ENCODE measurements around the gene DNAH9. TPM values are rescaled to one million over a fixed set of nuclear protein-coding genes. Genes with fewer than 3 reads are reported as not detected.

DNAH9 gene
- total RNA-seq, 1 experiment from 2014 or later: 0.22 TPM

GRCh38 chr17:11813871-11814270 lies 215.6 kb downstream of the DNAH9 start:
- Mint-ChIP-seq H3K4me1 (no peaks in the 10 kb centered on the region), H3K4me3 (no peak overlapping the region), H3K27ac (no peak overlapping the region), H3K36me3 (ENCODE audit: insufficient read depth in 1 of 3, low read depth in 3 of 3) (no peaks in the 10 kb centered on the region; a peak in 1 of 7 replicates), H3K9me3 (no peaks in the 10 kb centered on the region; a peak in 1 of 5 replicates), H3K27me3 (ENCODE audit: low read depth) (no peaks in the 10 kb centered on the region; the same call in 1 of the 2 replicates)
- no peak overlapping the region for H2BK20ac ChIP-seq (ENCODE audit: low read depth, low read length, poor library complexity, severe bottlenecking)
- no peaks in the 10 kb centered on the region for H4K20me1 ChIP-seq (ENCODE audit: control insufficient read depth, insufficient read depth, insufficient read length)
- no peak overlapping the region for H4K5ac ChIP-seq (ENCODE audit: insufficient read length, low read depth, low read length)
- H3K14ac ChIP-seq (ENCODE audit: insufficient read depth, low read length): no peak overlapping the region
- no peaks in the 10 kb centered on the region for H3K79me1 ChIP-seq (ENCODE audit: insufficient read depth, low read depth, low read length, poor library complexity, severe bottlenecking)
- H3K79me2 ChIP-seq (ENCODE audit: insufficient read depth, low read length): no peaks in the 10 kb centered on the region
- H3T11ph ChIP-seq (ENCODE audit: low read length): no peak overlapping the region
- no peak overlapping the region for H2BK5ac ChIP-seq (ENCODE audit: insufficient read length, low read length)
- H3K4me2 ChIP-seq (ENCODE audit: insufficient read depth, insufficient read length, low read length): no peak overlapping the region
- no peak overlapping the region for H3K27ac ChIP-seq (ENCODE audit: insufficient read length, low read depth, low read length)
- no peak overlapping the region for H3K23ac ChIP-seq (ENCODE audit: insufficient read length, low read depth, low read length)
- no peaks in the 10 kb centered on the region for H3K23me2 ChIP-seq (ENCODE audit: insufficient read length, low read depth, low read length, poor library complexity, severe bottlenecking)
- no peak overlapping the region for H3K9ac ChIP-seq (ENCODE audit: extremely low read depth, insufficient read length, low read length)
- no peak for TF ChIP-seq CTCF (conservative IDR thresholded peaks at IDR 0.05)
- H4K8ac ChIP-seq (replicated peaks; ENCODE audit: insufficient read length, low read depth, low read length): no peak overlapping the region
- H2AK5ac ChIP-seq (ENCODE audit: insufficient read length, low read length): no peak overlapping the region
- no peak for DNase-seq
- H3K4ac ChIP-seq (ENCODE audit: low read depth, low read length): no peak overlapping the region
- H2BK15ac ChIP-seq (ENCODE audit: low read depth, low read length): no peak overlapping the region
- no peaks in the 10 kb centered on the region for H3K4me1 ChIP-seq (ENCODE audit: insufficient read depth, low read length)
- no peaks in the 10 kb centered on the region for H3K27me3 ChIP-seq (ENCODE audit: insufficient read depth, low read length)
- no peak overlapping the region for H2BK12ac ChIP-seq (ENCODE audit: insufficient read length, low read depth, low read length)
- H3K18ac ChIP-seq (ENCODE audit: insufficient read length, low read depth, low read length): no peak overlapping the region
- no peak overlapping the region for H4K91ac ChIP-seq (ENCODE audit: insufficient read length, low read depth, low read length)
- no peaks in the 10 kb centered on the region for H3K9me3 ChIP-seq (ENCODE audit: control insufficient read depth, low read depth, low read length)
- no peak overlapping the region for H3K56ac ChIP-seq (ENCODE audit: insufficient read length, low read depth, low read length)
- H2BK120ac ChIP-seq (ENCODE audit: low read depth, low read length, poor library complexity, severe bottlenecking): no peak overlapping the region
- no peak overlapping the region for H2AFZ ChIP-seq (ENCODE audit: low read length)
